Activated T-helper 2 cell treated with anti-CD3 and anti-CD28 coated beads, Interferon-gamma antibody, Interleukin-2, Interleukin-4, amounts not matched to agents 10 μg/mL and 5 μg/mL and 100 μg/mL, durations not matched to agents 14 hours and 24 hours and 36 hours (primary cell): Measurements from ENCODE around the gene COL19A1. TPM values are rescaled to one million over a fixed set of nuclear protein-coding genes. Genes with fewer than 3 reads are reported as not detected.

Source experiments
- DNase-seq: peaks from one replicate; pipeline ENCODE4 v3.0.0; 2021; ENCODE audit warnings: low spot score
- H3K27ac Mint-ChIP-seq: one replicate; pipeline ENCODE4 v1.8.0; 2021; ENCODE audit warnings: mixed read lengths
- H3K27me3 Mint-ChIP-seq: one replicate; pipeline ENCODE4 v1.8.0; 2021; ENCODE audit warnings: low read depth, mixed read lengths
- H3K36me3 Mint-ChIP-seq: one replicate; pipeline ENCODE4 v1.8.0; 2021; ENCODE audit warnings: low read depth, mixed read lengths
- H3K4me1 Mint-ChIP-seq: one replicate; pipeline ENCODE4 v1.8.0; 2021; ENCODE audit warnings: low read depth, mixed read lengths
- H3K4me3 Mint-ChIP-seq: one replicate; pipeline ENCODE4 v1.8.0; 2021; ENCODE audit warnings: low read depth, mild to moderate bottlenecking, moderate library complexity, mixed read lengths
- H3K9me3 Mint-ChIP-seq: one replicate; pipeline ENCODE4 v1.8.0; 2021; ENCODE audit warnings: mixed read lengths
- intact Hi-C: fragments of 100-400 bp; cut with micrococcal nuclease; formaldehyde crosslinking; loops from one replicate; pipeline ENCODE4 v1.15.1; 2023
- total RNA-seq: library from RNA; stranded (reverse); gene quantifications from 2 replicates; pipeline ENCODE4 v1.2.3, GENCODE V29; 2022

COL19A1 gene
- total RNA-seq, 1 donor from 2014 or later: 0.14 TPM

DNA sequence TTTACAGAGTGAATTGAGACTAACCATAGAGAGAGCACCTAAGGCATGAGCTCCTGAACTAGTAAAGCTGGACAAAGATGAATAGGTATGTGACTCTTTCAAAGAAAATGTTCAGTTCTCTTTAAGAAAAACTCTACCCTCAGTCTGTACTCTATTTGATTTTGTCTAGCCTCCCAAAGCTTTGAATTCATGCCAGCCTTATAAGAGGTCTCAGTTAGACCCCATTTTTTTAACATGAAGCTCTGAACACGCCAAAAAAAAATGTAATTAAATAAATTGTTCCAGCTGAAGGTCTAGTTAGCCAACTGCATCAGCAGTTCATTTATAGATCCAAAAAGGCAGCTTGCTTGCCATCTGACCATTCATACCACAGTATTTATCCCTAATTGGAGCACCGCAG is 365.0 kb downstream of the COL19A1 start:
- Mint-ChIP-seq H3K4me1 (no peaks in the 10 kb centered on the region), H3K36me3 (no peaks in the 10 kb centered on the region), H3K9me3 (no peaks in the 10 kb centered on the region), H3K27ac (no peak overlapping the region), H3K4me3 (no peak overlapping the region), H3K27me3 (peaks cover 3% of the 10 kb centered on the region)
- DNase-seq: no peak
- intact Hi-C loops: no loop called here

DNA sequence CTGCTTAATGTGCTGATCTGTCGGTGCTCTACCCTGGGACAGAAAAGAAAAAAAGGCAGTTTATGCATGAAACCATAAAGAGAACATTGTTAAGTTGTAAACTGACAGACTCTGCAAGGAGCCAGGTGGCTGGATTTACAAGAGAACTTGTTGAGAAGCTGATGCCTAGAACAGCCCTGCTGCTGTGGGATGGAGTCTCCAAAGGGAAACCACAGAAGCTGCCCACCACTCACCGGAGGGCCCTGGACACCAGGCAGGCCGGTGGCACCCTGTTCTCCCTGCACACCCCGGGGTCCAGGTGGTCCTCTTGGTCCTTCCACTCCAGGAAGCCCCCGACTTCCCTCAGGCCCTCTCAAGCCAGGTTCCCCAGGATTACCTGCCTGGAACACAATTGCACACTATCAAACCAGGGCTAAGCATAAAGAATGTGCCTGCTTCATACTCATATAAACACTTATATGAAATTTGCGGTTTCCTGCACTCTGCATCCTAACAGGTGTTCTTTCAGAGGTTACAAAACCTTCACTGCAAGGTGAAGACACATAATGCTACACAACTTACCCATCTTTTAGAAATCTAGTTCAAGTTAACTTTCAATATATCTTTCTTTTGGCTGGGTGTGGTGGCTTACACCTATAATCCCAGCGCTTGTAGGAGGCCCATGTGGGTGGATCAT is 368.3 kb downstream of the COL19A1 start:
- no peak overlapping the region for H3K27ac Mint-ChIP-seq
- DNase-seq: no peak
- no peaks in the 10 kb centered on the region for H3K9me3 Mint-ChIP-seq
- H3K27me3 Mint-ChIP-seq: peaks cover 4% of the 10 kb centered on the region
- H3K36me3 Mint-ChIP-seq: no peaks in the 10 kb centered on the region
- H3K4me1 Mint-ChIP-seq: no peaks in the 10 kb centered on the region
- intact Hi-C loops: no loop called here
- no peak overlapping the region for H3K4me3 Mint-ChIP-seq

DNA sequence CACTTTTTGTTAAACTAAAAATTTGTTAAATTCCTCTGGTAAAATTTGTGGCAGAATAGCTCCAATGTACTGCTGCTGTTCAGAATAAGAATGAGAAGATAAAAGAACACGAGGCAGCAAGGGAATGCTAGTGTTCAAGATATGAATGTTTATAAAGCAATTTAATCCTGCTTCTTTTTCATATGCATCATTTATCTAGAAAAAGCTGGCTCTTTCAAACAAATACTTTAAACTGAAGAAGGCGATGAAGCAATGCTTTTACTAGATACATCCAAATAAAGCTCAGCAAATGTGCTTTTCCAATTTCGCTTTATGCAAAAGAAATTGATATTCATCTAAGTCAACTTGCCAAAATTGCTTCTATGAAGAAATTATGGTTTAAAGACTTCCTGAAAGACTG is 370.0 kb downstream of the COL19A1 start:
- no peaks in the 10 kb centered on the region for H3K9me3 Mint-ChIP-seq
- H3K27me3 Mint-ChIP-seq: peaks cover 4% of the 10 kb centered on the region
- no peak overlapping the region for H3K4me3 Mint-ChIP-seq
- no peaks in the 10 kb centered on the region for H3K4me1 Mint-ChIP-seq
- no peak overlapping the region for H3K27ac Mint-ChIP-seq
- H3K36me3 Mint-ChIP-seq: no peaks in the 10 kb centered on the region
- no peak for DNase-seq
- intact Hi-C loops: no loop called here

DNA sequence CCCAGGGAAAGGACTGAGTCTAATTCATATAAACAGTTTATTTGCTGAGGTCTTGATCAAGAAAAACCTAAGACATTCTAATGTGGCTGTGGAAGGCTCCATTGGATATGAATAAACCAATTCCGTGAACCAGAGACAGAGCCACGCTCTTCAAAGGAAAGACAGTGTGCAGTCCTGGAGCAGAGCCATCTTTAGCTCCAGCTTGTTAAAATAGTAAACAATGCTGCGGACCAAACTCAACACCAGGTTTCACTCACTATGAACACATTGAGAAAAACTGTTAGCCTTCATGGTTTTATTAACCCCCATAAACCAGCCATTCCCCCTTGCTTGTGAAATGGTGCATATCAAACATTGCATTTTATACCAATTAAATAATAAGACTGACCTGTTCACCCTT is 374.7 kb downstream of the COL19A1 start:
- DNase-seq: no peak
- H3K4me3 Mint-ChIP-seq: no peak overlapping the region
- peaks cover 1% of the 10 kb centered on the region for H3K27me3 Mint-ChIP-seq
- no peaks in the 10 kb centered on the region for H3K36me3 Mint-ChIP-seq
- no peak overlapping the region for H3K27ac Mint-ChIP-seq
- intact Hi-C loops: no loop called here
- no peaks in the 10 kb centered on the region for H3K9me3 Mint-ChIP-seq
- H3K4me1 Mint-ChIP-seq: no peaks in the 10 kb centered on the region

DNA sequence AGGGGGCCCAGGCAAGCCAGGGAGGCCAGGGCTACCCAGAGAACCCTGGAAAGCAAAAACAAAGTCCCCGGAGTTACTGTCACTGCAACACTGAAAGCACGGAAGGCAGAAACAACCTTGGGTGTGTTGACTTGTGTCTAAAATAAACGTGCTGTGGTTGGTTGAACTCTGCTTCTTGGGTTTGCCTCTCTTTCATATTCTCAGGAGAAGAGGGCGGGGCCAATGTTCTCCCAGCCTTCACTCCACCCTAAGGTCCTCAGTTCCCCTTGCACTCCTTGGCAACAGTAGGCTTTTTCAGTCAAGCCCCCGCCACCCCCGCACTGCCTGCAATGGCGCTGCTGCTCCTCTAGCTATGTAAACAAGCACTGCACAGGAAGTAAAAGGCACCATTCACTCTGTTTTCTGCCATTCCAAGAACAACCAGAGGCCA is 375.6 kb downstream of the COL19A1 start:
- no peaks in the 10 kb centered on the region for H3K36me3 Mint-ChIP-seq
- no peak overlapping the region for H3K4me3 Mint-ChIP-seq
- peaks cover 1% of the 10 kb centered on the region for H3K27me3 Mint-ChIP-seq
- no peaks in the 10 kb centered on the region for H3K9me3 Mint-ChIP-seq
- no peak for DNase-seq
- intact Hi-C loops: no loop called here
- H3K4me1 Mint-ChIP-seq: no peaks in the 10 kb centered on the region
- H3K27ac Mint-ChIP-seq: no peak overlapping the region

DNA sequence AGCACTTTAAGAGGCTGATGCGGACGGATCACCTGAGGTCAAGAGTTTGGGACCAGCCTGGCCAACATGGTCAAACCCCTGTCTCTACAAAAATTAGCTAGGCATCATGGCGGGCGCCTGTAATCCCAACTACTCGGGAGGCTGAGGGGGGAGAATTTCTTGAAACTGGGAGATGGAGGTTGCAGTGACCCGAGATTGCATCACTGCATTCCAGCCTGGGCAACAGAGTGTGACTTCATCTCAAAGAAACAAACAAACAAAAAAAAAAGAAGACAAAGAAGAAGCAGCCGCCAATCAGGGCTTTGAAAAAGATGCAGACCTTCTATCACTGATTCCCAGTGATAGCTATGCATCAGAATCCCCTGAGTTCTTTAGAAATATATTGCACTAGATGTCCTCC is 379.8 kb downstream of the COL19A1 start:
- intact Hi-C loops: no loop called here
- Mint-ChIP-seq H3K36me3 (no peaks in the 10 kb centered on the region), H3K4me3 (no peak overlapping the region), H3K4me1 (no peaks in the 10 kb centered on the region), H3K9me3 (no peaks in the 10 kb centered on the region), H3K27ac (no peak overlapping the region), H3K27me3 (no peaks in the 10 kb centered on the region)
- DNase-seq: no peak

DNA sequence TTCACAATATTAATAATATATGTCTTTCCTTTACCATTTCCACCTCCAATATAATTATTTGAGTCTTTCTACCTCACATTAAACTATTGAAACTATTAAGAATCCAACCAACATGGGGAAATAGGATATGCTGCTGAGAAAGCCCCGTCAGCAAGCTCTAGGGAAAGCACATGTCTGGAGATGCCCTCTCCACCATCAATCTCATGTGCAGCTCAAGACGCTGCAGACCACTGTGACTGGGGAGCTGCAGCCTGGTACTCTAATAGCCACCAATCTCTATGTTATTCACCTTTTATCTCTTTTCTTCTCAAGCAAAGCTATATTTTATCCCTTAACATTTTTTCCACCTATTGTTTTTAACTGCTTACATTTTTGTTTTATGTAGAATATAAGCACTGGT is 386.2 kb downstream of the COL19A1 start:
- H3K27ac Mint-ChIP-seq: no peak overlapping the region
- intact Hi-C loops: no loop called here

DNA sequence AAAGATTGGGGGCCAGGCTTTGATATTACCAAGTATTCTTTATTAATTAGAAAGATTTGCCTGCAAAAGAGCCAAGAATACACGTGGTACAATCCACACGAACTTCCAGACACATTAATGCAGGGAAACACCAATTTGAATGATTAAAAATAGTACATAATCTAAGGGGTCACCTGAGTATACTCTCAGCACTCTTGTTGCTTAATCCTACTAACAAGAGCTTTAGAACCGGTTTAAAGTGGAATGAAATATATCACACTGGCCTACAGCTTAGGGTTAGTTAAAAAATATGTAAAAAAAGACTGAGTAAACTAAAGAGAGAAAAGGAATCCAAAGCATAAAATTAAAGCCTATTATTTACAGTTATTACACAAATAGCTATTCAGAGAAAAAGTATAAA is 387.6 kb downstream of the COL19A1 start:
- DNase-seq: no peak
- H3K4me3 Mint-ChIP-seq: no peak overlapping the region
- H3K27ac Mint-ChIP-seq: no peak overlapping the region
- no peaks in the 10 kb centered on the region for H3K36me3 Mint-ChIP-seq
- no peaks in the 10 kb centered on the region for H3K27me3 Mint-ChIP-seq
- H3K4me1 Mint-ChIP-seq: no peaks in the 10 kb centered on the region
- no peaks in the 10 kb centered on the region for H3K9me3 Mint-ChIP-seq
- intact Hi-C loops: no loop called here

More for the DNA sequence above, 386.2 kb downstream of the COL19A1 start:
- Mint-ChIP-seq H3K4me3 (no peak overlapping the region), H3K27me3 (no peaks in the 10 kb centered on the region), H3K36me3 (no peaks in the 10 kb centered on the region), H3K9me3 (no peaks in the 10 kb centered on the region), H3K4me1 (no peaks in the 10 kb centered on the region)
- no peak for DNase-seq

DNA sequence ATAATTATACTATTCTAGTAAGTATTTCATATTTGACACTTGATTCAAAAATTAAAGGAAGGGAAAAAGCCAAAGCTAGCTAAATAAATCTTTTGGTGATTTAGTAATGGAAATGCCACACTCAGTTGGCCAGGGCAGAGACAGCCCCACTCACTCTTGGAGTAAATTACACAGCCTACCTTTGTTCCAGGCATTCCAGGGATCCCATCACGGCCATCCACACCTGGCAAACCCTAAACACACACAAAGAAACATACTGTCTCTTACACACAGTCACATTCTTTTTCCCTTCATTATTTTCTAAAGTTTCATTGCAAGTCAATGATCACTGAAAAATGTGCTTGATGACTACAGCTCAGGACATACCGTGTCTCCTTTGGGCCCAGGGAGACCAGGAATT is 388.4 kb downstream of the COL19A1 start:
- no peak overlapping the region for H3K4me3 Mint-ChIP-seq
- H3K27ac Mint-ChIP-seq: no peak overlapping the region
- no peaks in the 10 kb centered on the region for H3K36me3 Mint-ChIP-seq
- H3K9me3 Mint-ChIP-seq: no peaks in the 10 kb centered on the region
- DNase-seq: no peak
- no peaks in the 10 kb centered on the region for H3K27me3 Mint-ChIP-seq
- no peaks in the 10 kb centered on the region for H3K4me1 Mint-ChIP-seq
- intact Hi-C loops: no loop called here

DNA sequence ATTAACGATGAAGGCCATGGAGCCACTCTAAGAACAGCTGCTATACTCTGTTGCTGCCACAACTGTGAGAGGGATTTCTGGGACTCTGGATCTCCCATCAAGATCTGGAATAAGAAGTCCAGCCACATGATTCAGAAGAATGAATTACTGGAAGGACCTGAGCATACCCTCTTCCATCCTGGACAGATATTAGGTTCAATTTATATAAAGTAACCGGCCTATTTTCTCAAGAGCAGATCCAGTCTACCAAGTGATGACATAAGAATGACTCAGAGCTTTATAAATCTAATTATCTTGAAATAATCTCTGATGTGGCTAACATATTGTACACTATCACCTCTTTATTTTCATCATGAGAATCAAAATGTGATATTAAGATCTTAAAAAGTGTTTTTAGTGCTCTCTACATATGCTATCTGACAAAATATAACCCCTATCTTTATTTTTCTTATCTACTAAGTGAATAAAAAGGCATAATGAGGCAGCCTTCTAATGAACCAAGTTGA is 391.5 kb downstream of the COL19A1 start:
- Mint-ChIP-seq H3K9me3 (no peaks in the 10 kb centered on the region), H3K4me3 (no peak overlapping the region), H3K27me3 (no peaks in the 10 kb centered on the region), H3K4me1 (no peaks in the 10 kb centered on the region), H3K27ac (no peak overlapping the region), H3K36me3 (no peaks in the 10 kb centered on the region)
- no peak for DNase-seq
- intact Hi-C loops: no loop called here

DNA sequence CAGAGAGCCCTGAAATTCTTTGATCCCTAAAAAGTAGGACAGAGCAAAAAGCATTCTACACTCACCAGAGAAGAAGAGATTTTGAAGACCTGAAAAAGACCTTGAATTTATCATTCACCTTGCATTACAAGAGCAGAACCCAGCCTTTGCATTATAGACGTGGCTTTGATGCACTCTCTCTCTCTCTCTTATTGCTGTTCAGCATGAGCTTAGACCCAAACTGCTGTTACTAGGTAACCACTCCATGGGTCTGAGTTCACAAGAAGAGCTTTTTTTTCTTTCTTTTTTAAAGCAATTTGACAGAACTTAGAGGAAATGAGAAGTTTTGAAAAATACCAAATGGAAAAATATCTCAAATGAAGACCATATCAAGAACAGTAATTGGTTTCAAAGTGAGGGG is 392.1 kb downstream of the COL19A1 start:
- no peaks in the 10 kb centered on the region for H3K27me3 Mint-ChIP-seq
- intact Hi-C loops: no loop called here

More for the DNA sequence above, 392.1 kb downstream of the COL19A1 start:
- Mint-ChIP-seq H3K36me3 (no peaks in the 10 kb centered on the region), H3K4me3 (no peak overlapping the region), H3K9me3 (no peaks in the 10 kb centered on the region), H3K4me1 (no peaks in the 10 kb centered on the region), H3K27ac (no peak overlapping the region)
- DNase-seq: no peak
